CD4-positive, alpha-beta T cell treated with Interleukin-17A for 1 hour (primary cell): ENCODE results near the gene DSP.

Experiments
- DNase-seq: peaks from one replicate; pipeline ENCODE4 v3.0.0-alpha.2; 2020

DSP gene

DNA sequence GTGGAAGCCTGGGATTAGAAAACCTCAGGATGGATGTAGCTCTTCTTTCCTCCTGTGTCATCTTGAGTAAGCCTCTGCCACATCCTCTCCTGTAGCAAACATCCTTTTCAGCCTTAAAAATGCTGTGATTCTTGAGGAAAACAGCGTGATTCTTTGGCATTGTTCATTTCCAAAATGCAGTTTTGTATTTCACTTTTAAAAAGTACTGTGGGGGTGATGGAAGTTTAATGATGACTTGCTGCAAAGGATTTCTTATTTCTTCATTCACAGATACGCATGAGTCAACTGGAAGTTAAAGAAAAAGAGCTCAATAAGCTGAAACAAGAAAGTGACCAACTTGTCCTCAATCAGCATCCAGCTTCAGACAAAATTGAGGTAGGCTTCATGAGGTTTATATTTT is 24.6 kb downstream of the DSP start:
- no peak for DNase-seq

DNA sequence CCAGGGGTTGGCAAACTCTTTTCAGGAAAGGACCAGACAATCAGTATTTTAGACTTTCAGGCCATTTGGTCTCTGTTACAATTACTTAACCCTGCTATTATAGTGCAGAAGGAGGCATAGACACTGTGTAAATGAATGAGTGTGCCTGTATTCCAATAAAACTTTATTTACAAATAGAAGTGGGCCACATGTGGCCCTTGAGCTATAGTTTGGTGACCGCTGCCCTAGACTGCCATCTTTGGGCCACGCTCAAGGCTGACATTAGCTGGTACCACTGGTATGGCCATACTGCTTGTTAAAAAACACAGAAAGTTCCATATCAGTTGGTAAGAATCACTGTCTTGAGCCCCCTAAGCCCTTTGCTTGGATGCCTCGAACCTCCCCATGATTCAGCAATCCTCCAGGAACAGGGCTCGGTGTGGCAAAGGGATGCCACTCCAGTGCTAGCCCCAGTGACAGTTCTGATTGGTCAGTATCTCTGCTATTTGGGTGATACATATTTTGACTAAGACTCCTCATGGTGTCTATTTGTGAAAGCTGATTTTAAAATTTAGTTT is 25.2 kb downstream of the DSP start:
- no peak for DNase-seq

- DNase-seq = no peak
Observed at GRCh38 chr6:7568021-7568420, 26.6 kb downstream of the DSP start.

- no peak for DNase-seq
Observed at GRCh38 chr6:7569082-7569481, 27.6 kb downstream of the DSP start.

DNA sequence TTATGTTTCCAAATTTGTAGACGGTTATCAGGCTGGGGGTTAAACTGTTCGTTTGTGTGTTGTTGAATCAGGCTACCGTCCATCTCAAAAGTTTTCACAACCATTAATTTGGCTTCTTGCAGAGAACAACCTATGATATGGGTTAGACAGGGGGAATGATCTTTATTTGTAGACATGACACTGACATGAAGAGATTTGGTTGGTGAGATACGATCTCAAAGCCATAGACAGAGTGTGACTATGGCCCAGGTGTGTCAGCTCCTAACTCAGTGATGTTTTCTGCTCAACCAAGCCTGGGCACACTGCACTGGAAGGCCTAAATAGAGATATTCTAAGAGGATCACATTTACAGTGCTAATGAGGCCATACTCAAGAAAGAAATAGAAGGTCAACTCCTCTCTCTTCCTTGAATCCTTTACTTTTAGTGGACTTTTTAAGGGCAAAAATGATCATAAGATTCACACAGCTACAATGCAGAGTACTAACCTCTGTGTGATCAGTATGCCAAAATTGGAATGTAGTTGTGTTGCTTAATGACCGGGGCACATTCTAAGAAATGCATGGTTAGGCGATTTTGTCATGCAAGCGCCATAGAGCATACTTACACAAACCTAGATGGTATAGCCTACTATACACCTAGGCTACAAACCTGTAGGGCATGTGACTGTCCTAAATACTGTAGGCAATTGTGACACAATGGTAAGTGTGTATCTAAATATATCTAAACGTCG is 30.9 kb downstream of the DSP start:
- no peak for DNase-seq

DNA sequence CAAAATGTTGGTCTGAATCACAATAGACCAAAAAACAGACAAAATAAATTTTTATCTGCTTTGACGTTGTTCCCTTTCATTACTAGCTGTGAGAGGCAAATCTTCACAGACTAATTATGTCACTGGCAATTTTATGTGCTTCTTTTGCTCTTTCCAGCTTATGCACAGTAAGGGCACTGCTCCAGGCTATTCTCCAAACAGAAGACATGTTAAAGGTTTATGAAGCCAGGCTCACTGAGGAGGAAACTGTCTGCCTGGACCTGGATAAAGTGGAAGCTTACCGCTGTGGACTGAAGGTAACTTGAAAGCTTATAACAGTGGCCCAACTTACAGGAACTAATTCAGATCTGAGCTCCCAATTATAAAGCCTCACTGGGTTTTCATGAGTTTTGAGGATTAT is 33.0 kb downstream of the DSP start:
- no peak for DNase-seq

- DNase-seq = no peak
Observed at GRCh38 chr6:7578516-7578915, 37.0 kb downstream of the DSP start.

GRCh38 chr6:7578931-7579330 is 37.5 kb downstream of the DSP start:
- no peak for DNase-seq

- DNase-seq = no peak
Observed at GRCh38 chr6:7579851-7580250, 38.4 kb downstream of the DSP start.

DNA sequence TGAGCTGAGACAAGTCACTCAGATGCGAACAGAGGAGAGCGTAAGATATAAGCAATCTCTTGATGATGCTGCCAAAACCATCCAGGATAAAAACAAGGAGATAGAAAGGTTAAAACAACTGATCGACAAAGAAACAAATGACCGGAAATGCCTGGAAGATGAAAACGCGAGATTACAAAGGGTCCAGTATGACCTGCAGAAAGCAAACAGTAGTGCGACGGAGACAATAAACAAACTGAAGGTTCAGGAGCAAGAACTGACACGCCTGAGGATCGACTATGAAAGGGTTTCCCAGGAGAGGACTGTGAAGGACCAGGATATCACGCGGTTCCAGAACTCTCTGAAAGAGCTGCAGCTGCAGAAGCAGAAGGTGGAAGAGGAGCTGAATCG is 39.1 kb downstream of the DSP start:
- DNase-seq = no peak

- DNase-seq = no peak
Observed at GRCh38 chr6:7580927-7581618, 39.6 kb downstream of the DSP start.

DNA sequence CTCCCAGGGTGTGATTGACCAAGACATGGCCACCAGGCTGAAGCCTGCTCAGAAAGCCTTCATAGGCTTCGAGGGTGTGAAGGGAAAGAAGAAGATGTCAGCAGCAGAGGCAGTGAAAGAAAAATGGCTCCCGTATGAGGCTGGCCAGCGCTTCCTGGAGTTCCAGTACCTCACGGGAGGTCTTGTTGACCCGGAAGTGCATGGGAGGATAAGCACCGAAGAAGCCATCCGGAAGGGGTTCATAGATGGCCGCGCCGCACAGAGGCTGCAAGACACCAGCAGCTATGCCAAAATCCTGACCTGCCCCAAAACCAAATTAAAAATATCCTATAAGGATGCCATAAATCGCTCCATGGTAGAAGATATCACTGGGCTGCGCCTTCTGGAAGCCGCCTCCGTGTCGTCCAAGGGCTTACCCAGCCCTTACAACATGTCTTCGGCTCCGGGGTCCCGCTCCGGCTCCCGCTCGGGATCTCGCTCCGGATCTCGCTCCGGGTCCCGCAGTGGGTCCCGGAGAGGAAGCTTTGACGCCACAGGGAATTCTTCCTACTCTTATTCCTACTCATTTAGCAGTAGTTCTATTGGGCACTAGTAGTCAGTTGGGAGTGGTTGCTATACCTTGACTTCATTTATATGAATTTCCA is 43.9 kb downstream of the DSP start:
- DNase-seq = no peak

DNA sequence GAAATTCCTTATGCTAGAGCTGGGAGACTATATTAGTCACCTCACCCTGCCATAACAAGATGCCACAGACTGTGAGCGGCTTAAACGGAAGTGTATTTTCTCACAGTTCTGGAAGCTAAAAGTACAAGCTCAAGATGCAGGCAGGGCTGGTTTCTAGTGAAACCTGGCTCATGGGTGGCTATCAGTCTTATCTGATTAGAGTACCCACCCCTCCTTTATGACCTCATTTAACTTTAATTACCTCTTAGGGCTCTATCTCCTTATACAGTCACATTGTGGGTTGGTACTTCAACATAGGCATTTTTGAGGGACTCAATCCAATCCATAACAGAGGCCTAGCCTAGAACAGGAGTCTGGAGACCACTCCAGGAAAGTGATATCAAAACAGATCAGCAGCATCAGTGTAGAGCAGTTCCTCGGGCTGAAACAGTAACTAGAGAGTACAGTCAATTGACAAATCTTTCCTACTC is 46.2 kb downstream of the DSP start:
- DNase-seq = no peak

DNA sequence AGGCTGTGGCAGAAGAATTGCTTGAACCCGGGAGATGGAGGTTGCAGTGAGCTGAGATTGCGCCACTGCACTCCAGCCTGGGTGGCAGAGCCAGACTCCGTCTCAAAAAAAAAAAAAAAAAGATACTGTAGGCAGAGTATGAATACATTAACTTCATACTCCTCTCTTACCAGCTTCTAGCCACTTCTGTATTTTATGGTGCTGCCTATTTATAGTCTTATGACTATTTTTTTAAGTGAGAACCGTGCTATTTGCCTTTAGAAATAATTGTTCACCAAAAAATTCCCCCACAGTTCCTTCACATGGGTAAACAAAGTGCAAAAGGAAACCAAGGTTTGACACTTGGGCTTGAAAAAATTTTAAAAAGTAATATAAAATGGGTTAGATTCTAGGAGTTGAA is 47.0 kb downstream of the DSP start:
- DNase-seq = no peak

- no peak for DNase-seq
Observed at GRCh38 chr6:7589221-7589620, 47.8 kb downstream of the DSP start.

GRCh38 chr6:7589949-7590917 is 48.8 kb downstream of the DSP start, which contains the start of gene SNRNP48:
Gene SNRNP48 (plus strand): TSS chr6:7590198. CDS start chr6:7590258, 60 bp downstream.
- DNase-seq = peak; percentile 91

DNA sequence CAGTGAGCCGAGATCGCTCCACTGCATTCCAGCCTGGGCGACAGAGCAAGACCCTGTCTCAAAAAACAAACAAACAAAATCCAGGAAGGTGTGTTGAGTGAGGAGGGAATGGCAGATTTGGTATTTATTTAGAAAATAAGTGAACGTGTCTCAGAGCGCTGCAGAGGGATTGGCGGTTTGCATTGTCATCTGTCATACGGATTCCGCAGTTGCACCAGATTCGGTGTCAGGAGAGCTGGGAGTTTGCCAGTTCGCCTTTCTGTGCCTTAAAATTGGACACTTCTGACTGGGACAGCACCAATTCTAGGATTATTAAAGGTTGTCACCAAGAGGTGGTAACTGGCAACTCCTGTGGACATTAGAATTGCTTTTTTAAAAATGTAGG is 49.4 kb downstream of the DSP start:
- DNase-seq = no peak

- DNase-seq = no peak
Observed at GRCh38 chr6:7591770-7592169, 50.3 kb downstream of the DSP start.

- no peak for DNase-seq
Observed at GRCh38 chr6:7593229-7593628, 51.8 kb downstream of the DSP start.

DNA sequence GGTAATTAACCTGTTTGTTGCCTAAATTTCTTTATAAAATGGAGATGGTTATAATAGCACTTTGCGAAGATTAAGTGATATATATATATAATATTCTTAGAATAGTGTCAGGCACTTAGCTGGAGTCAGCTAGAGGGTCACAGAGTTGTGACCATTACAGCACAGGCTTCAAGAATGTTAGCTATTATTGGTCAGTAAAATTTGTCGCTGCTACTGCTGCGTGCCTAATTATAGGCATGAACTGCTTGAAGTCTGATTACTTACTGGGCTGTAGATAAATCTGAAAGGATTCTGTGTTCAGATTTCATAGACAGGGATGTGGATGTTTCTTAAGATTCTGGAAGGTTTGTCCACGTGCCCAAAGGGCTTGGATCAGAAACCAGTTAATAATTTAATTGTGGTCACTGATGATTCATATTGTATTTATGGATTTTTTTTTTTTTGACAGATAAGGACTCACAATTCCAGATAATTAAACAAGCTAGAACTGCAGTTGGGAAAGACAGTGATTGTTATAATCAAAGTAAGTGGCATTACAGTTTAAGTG is 53.2 kb downstream of the DSP start:
- no peak for DNase-seq

- DNase-seq = no peak
Observed at GRCh38 chr6:7604003-7604402, 62.5 kb downstream of the DSP start.

- DNase-seq = no peak
Observed at GRCh38 chr6:7604506-7604905, 63.0 kb downstream of the DSP start.
